Breast epithelium (tissue), 3 donors: ENCODE measurements around the gene RHOV.

Source experiments
- CTCF ChIP-seq, 3 donors: fragments of 450-650 bp; IDR thresholded peaks; one replicate each; pipeline ENCODE4 v1.5.1; 2016 to 2017; ENCODE audit warnings: antibody characterized with exemption in 3 of 3, mild to moderate bottlenecking in 3 of 3, moderate library complexity in 3 of 3
- POLR2A ChIP-seq: fragments of 450-650 bp; IDR thresholded peaks from one replicate; pipeline ENCODE4 v1.6.1; 2016; ENCODE audit warnings: antibody characterized with exemption, mild to moderate bottlenecking, moderate library complexity
- POLR2AphosphoS5 ChIP-seq, 3 donors: sonication (generic); formaldehyde crosslinking; IDR thresholded peaks; one replicate each; pipeline ENCODE4 v1.6.1; 2017; ENCODE audit warnings: antibody characterized with exemption in 3 of 3

GRCh38 chr15:40891810-40892446 is 17.9 kb upstream of the RHOV start:
- TF ChIP-seq CTCF (IDR thresholded peaks at IDR 0.05), result peak; percentile 60 to 74 (median 63)
- no peak for TF ChIP-seq POLR2AphosphoS5 (IDR thresholded peaks at IDR 0.05)
- no peak for TF ChIP-seq POLR2A
